ENCODE data around the gene SLC22A17. TPM values are rescaled to one million over a fixed set of nuclear protein-coding genes. Genes with fewer than 3 reads are reported as not detected.

Gene SLC22A17
- total RNA-seq, 1 donor from 2014 or later = 2.0 TPM

GRCh38 chr14:23364164-23365035 is 11.7 kb upstream of the SLC22A17 start:
- intact Hi-C loops (cut with micrococcal nuclease) = no loop called here

GRCh38 chr14:23362200-23362599 is 9.5 kb upstream of the SLC22A17 start:
- intact Hi-C loops (cut with micrococcal nuclease) = no loop called here

GRCh38 chr14:23361763-23362162 is 9.1 kb upstream of the SLC22A17 start:
- intact Hi-C loops (cut with micrococcal nuclease) = no loop called here

GRCh38 chr14:23361320-23361719 is 8.6 kb upstream of the SLC22A17 start:
- intact Hi-C loops (cut with micrococcal nuclease) = no loop called here

GRCh38 chr14:23360496-23360895 is 7.8 kb upstream of the SLC22A17 start:
- intact Hi-C loops (cut with micrococcal nuclease) = no loop called here

GRCh38 chr14:23359722-23360447 is 7.2 kb upstream of the SLC22A17 start:
- intact Hi-C loops (cut with micrococcal nuclease) = no loop called here

- intact Hi-C loops (cut with micrococcal nuclease) = no loop called here
These were observed 6.5 kb upstream of the SLC22A17 start for GRCh38 chr14:23359167-23359626.

GRCh38 chr14:23358553-23359166 is 6.0 kb upstream of the SLC22A17 start:
- intact Hi-C loops (cut with micrococcal nuclease) = no loop called here

GRCh38 chr14:23358042-23358441 is 5.4 kb upstream of the SLC22A17 start:
- intact Hi-C loops (cut with micrococcal nuclease) = no loop called here

- intact Hi-C loops (cut with micrococcal nuclease) = no loop called here
These were observed 4.6 kb upstream of the SLC22A17 start for GRCh38 chr14:23357261-23357660.

- intact Hi-C loops (cut with micrococcal nuclease) = no loop called here
These were observed 4.0 kb upstream of the SLC22A17 start for GRCh38 chr14:23356662-23357061.

- intact Hi-C loops (cut with micrococcal nuclease) = no loop called here
These were observed 3.3 kb upstream of the SLC22A17 start for GRCh38 chr14:23355871-23356435.

GRCh38 chr14:23354990-23355389 is 2.3 kb upstream of the SLC22A17 start:
- intact Hi-C loops (cut with micrococcal nuclease) = no loop called here

- intact Hi-C loops (cut with micrococcal nuclease) = no loop called here
These were observed 720 bp upstream of the SLC22A17 start for GRCh38 chr14:23353433-23353780.

GRCh38 chr14:23351681-23352505 is 794 bp downstream of the SLC22A17 start:
- intact Hi-C loops (cut with micrococcal nuclease) = no loop called here

- intact Hi-C loops (cut with micrococcal nuclease) = no loop called here
These were observed 3.4 kb downstream of the SLC22A17 start for GRCh38 chr14:23349156-23349845.

- intact Hi-C loops (cut with micrococcal nuclease) = no loop called here
These were observed 4.4 kb downstream of the SLC22A17 start for GRCh38 chr14:23348297-23348655.

GRCh38 chr14:23347406-23348296 is 5.0 kb downstream of the SLC22A17 start:
- intact Hi-C loops (cut with micrococcal nuclease) = no loop called here

- intact Hi-C loops (cut with micrococcal nuclease) = no loop called here
These were observed 5.8 kb downstream of the SLC22A17 start for GRCh38 chr14:23346693-23347405.

Measured in T-helper 2 cell treated with Interferon-gamma antibody and Interleukin-4, amounts not matched to agents 100 ng/mL and 5 ng/mL, for 36 hours (primary cell).